Fibroblast of villous mesenchyme (primary cell): ENCODE data around the gene RGS7. TPM values are rescaled to one million over a fixed set of nuclear protein-coding genes. Genes with fewer than 3 reads are reported as not detected.

ENCODE experiments used
- DNase-seq: peaks from one replicate; pipeline ENCODE4 v3.0.0-alpha.2; 2010; ENCODE audit warnings: low read depth
- H3K4me3 ChIP-seq: 2 replicates; pipeline ENCODE4 v1.5.1; 2011; ENCODE audit warnings: low read depth, mild to moderate bottlenecking, low read length
- total RNA-seq: library from RNA; depleted of rRNA; stranded (reverse); fragments of >200 nt; gene quantifications from 2 replicates; pipeline ENCODE4 v1.2.3, GENCODE V29; 2012
- TF ChIP-seq, protein P1 (sequence below): IDR thresholded peaks from 2 replicates; pipeline ENCODE4 v1.5.1; 2012; ENCODE audit warnings: low read depth, mild to moderate bottlenecking, low read length; ENCODE audit not compliant: insufficient read depth

The RGS7 gene
- total RNA-seq, 1 donor: 0.43 TPM

DNA sequence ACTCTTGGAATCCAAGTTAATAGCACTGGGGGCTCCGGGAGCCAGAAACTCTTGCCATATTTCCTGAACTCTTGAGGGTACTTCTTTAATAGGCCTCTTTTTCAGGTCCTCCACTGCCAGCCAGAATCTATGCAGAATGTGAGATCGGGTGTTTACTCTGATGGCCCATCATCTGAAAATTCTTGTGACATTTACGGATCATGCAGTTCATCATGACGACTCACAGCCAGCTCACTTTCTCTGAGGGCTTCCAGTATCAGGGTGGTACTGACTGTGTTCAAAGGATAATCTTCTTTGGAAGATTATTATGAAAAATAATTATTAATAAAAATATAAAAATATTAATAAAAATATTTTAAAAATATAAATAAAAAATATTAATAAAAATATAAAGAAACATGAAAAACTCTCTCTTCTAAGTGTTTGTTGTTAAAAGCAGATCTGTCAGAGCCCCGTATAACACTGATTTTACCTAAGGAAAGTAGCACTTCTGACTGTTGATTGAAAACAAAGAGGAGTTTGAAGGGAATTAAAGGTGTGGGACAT is 550.7 kb downstream of the RGS7 start:
- DNase-seq: no peak
- no peak overlapping the region for H3K4me3 ChIP-seq
- TF ChIP-seq, protein P1, sequence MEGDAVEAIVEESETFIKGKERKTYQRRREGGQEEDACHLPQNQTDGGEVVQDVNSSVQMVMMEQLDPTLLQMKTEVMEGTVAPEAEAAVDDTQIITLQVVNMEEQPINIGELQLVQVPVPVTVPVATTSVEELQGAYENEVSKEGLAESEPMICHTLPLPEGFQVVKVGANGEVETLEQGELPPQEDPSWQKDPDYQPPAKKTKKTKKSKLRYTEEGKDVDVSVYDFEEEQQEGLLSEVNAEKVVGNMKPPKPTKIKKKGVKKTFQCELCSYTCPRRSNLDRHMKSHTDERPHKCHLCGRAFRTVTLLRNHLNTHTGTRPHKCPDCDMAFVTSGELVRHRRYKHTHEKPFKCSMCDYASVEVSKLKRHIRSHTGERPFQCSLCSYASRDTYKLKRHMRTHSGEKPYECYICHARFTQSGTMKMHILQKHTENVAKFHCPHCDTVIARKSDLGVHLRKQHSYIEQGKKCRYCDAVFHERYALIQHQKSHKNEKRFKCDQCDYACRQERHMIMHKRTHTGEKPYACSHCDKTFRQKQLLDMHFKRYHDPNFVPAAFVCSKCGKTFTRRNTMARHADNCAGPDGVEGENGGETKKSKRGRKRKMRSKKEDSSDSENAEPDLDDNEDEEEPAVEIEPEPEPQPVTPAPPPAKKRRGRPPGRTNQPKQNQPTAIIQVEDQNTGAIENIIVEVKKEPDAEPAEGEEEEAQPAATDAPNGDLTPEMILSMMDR: no peak

DNA sequence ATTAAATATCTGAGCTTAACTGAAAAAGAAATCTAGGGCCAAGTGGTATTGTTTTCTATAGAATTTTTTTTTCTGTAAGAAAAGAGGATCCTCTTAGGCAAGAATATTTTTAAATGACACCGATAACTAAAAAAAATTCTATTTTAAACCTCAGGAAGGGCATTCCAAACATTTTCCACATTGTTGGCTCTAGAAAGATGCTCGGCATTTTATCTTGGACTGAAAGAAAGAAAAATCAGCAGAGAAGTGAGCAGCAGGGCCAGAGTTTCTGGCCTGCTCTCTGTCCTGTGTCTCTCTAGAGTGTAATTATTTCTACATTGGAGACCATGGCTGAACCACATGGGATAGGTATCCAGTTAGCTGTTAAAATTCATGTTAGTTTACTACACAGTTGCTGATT is 552.5 kb downstream of the RGS7 start:
- H3K4me3 ChIP-seq: no peak overlapping the region
- DNase-seq: no peak
- TF ChIP-seq, protein P1: no peak

DNA sequence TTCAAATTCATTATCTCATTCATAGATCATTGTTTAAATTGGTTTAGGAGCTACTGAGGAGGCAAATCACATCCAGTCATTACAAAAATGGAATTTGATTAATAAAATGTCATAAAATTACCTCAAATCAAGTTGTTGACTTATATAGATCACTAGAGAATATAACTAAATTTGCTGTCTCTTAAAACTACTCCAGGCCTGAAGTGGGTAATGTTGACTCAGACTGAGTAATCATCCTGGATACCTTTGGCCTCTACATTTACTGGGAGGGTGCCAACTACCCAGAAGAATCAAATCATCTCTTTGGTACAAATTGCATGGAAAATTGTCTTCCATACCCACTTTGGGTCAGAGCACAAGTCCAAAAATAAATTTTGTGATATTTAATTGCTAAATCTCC is 553.9 kb downstream of the RGS7 start:
- DNase-seq: no peak
- H3K4me3 ChIP-seq: no peak overlapping the region
- TF ChIP-seq, protein P1: no peak

DNA sequence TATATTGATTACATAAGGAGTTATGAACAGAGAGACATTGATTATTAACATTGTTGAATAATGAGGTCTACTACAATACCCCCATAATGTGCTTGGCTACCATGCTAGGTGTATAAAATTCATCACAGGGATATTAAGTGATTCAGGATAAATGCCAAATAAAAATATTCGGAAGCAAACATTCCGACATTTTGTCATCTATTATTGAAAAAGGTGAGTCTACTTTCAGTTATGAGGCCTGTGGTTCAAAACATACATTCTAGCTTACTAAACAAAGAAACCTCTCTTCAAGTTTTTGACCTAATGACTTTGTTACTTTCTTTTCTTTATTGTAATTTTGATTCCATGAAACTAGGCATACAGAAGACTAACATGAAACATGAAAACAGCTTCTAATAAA is 554.7 kb downstream of the RGS7 start:
- TF ChIP-seq, protein P1: no peak
- no peak for DNase-seq
- H3K4me3 ChIP-seq: no peak overlapping the region

- H3K4me3 ChIP-seq: no peak overlapping the region
- peak; percentile 44 for DNase-seq
- TF ChIP-seq, protein P1: no peak
These were observed 555.6 kb downstream of the RGS7 start for GRCh38 chr1:240801442-240801841.

DNA sequence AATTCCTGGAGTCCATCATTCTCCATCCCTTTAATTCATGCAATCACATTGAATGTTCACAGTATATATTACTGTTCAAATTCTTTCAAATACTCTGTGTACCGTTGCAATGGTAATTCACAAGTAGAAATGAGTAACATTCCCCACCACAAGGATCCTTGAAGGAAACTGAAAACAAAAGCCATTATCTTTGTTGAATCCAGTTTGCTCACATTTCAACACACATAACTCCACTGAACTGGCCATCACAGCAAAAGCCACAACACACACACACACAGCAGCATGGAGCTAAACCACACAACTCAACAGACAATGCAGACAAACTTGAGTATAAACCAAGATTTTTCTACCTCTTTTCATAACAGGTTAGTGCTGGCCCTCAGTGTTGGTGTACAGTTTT is 556.7 kb downstream of the RGS7 start:
- TF ChIP-seq, protein P1: no peak
- H3K4me3 ChIP-seq: no peak overlapping the region
- no peak for DNase-seq

- no peak overlapping the region for H3K4me3 ChIP-seq
- TF ChIP-seq, protein P1: no peak
- no peak for DNase-seq
These were observed 560.0 kb downstream of the RGS7 start for GRCh38 chr1:240797050-240797449.
